Raji (cell line): ENCODE data around the gene C1RL.

Experiments used
- POLR2A ChIP-seq: IDR thresholded peaks from 2 replicates; pipeline ENCODE4 v1.6.1; 2011; ENCODE audit warnings: low read depth, low read length, control low read depth; ENCODE audit not compliant: insufficient read depth

C1RL gene

GRCh38 chr12:7068994-7069346 lies 40.0 kb downstream of the C1RL start:
- TF ChIP-seq POLR2A: no peak

DNA sequence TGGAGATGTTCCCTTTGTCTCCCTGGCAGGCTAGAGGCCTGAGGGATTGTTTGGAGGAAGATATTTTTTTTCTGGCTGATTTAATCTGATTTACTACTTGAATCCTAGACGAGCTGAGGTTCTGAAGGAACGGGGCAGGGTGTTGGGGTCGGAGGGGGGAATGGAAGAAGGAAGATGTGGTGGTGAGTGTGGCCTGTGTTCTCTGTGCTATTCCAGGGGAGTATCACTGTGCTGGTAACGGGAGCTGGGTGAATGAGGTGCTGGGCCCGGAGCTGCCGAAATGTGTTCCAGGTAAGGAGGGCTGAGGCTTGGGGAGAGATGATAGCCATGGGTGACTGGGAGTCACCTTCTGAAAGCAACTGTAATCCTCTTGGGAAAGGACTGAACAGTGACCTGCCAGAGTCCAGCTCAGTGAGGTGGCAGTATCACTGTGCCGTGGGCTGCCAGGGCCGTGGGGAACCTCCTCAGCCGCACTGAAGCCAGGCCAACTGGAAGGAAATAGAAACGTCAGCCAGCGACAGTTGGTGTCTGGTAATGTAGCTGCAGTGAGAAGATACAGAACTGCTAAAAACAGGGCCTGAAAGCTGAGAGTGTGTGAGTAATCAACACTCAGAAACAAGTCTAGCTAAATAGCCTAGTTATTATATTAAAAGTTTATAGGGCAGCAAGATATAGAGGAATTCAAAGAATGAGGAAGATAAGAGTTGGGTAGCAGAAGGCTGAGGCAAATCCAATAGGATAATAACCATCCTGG lies 40.6 kb downstream of the C1RL start:
- TF ChIP-seq POLR2A: no peak

- no peak for TF ChIP-seq POLR2A
Measured at GRCh38 chr12:7067096-7067495, 41.9 kb downstream of the C1RL start.

- TF ChIP-seq POLR2A: no peak
Measured at GRCh38 chr12:7066596-7066995, 42.4 kb downstream of the C1RL start.

DNA sequence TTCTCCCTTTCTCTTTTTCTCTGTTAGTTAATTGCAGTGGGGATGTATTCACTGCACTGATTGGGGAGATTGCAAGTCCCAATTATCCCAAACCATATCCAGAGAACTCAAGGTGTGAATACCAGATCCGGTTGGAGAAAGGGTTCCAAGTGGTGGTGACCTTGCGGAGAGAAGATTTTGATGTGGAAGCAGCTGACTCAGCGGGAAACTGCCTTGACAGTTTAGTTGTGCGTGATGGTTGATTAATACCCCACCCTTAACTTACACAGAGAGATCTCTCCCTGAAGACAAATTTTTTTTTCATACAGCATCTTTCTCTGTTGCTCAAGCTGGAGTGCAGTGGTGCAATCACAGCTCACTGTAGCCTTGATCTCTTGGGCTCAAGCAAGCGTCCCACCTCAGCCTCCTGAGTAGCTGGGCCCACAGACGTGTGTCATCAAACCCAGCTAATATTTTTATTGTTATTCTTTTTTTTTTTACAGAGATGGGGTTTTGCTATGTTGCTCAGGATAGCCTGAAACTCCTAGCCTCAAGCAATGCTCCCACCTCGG lies 43.9 kb downstream of the C1RL start:
- no peak for TF ChIP-seq POLR2A

GRCh38 chr12:7064516-7064915 lies 44.5 kb downstream of the C1RL start:
- TF ChIP-seq POLR2A: no peak

GRCh38 chr12:7061596-7061995 lies 47.4 kb downstream of the C1RL start:
- TF ChIP-seq POLR2A: no peak

DNA sequence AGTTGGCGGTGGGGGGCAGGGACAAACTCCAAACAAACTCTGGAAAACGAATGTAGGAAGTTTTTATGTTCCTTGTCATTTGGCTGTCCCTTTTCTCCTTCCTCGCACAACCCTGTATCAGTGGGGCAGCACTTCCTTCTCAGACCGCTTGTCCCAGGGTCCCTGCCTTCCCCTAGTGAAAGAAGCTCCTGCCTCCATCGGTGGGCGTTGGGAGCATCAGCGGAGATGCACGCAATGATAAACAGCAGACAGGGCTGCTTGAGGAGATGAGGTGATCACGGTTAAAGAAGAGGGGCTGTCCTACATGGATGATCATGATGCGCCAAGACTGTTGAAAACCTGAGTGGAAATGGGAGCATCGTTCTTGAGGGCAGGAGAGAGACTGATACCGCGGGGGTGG lies 47.9 kb downstream of the C1RL start:
- no peak for TF ChIP-seq POLR2A

DNA sequence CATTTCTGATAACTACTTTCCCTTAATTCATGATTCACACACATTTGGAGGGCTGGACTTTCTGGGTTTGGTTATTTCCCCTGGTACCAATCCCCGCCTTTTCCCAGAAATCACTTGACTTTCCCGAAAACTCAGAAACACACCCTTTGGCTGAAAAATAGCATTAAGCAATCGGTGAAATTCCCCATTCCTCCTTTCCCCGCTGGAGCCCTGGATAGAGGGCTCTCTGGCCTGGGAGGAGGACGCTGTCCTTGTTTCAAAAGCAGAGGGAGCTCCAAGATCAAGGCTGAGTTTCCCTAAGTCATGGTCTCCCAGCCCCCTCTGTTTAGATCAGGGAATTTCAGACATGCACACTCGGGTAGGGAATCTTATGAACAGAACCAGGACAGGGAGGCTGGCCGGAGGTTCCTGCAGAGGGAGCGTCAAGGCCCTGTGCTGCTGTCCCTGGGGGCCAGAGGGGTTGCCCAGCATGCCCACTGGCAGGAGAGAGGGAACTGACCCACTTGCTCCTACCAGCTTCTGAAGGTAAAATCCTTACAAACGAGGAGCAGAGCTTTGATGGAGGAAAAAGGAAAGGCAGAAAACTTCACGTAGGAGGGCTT lies 48.6 kb downstream of the C1RL start, which contains the start of gene C1S:
Gene C1S, plus strand, starts transcription at position 366 of the 602 bp plus-strand sequence. CDS start 1,195 bp downstream, outside the sequence.
- no peak for TF ChIP-seq POLR2A

- no peak for TF ChIP-seq POLR2A
Measured at GRCh38 chr12:7059780-7060179, 49.2 kb downstream of the C1RL start.

- no peak for TF ChIP-seq POLR2A
Measured at GRCh38 chr12:7058850-7059395, 50.1 kb downstream of the C1RL start.

DNA sequence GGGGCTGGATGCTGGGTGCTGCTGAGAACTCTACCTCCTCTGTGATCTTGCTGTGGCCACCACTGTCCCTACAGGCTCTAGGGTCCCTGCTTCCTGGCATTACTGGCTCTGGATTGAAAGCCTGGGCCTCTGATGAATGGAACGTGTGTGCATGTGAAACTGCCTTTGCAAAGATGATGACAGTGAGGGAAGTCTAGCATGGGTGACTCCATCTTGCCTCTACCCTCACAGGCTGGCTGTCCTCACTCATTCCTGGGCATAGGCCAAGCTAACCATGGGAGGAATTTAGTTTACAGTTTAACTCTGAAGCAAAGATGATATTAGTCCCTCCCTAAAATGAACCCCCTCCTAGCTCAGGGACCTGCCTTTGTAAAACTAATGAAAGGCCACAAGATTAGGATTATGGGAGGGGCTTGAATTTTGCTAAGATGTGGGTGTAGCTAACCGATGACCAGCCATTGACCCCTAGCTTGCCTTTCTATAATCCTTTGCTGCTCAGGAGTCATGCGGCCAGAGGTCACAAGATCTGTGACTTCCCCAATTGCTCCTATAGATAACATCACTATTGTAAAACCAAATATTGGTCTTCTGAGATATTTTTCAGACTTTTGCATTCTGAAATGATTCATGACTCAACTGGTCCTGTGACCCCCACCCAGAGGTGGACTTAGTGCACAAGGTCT lies 50.7 kb downstream of the C1RL start:
- no peak for TF ChIP-seq POLR2A

- TF ChIP-seq POLR2A: no peak
Measured at GRCh38 chr12:7054925-7055324, 54.1 kb downstream of the C1RL start.

- TF ChIP-seq POLR2A: no peak
Measured at GRCh38 chr12:7047306-7047705, 61.7 kb downstream of the C1RL start.

GRCh38 chr12:7046383-7047105 lies 62.5 kb downstream of the C1RL start:
- TF ChIP-seq POLR2A: no peak
